Measurements from ENCODE around the gene RAB11FIP3.

GRCh38 chr16:537415-538335, 112.2 kb downstream of the RAB11FIP3 start:
- TF ChIP-seq CTCF (IDR thresholded peaks at IDR 0.05; ENCODE audit: low read depth, low read length, poor library complexity, severe bottlenecking) (peak; percentile 31), EZH2phosphoT487 (IDR thresholded peaks at IDR 0.05; ENCODE audit: borderline replicate concordance, low read length) (no peak)
